Activated CD4-positive, alpha-beta T cell treated with anti-CD3 and anti-CD28 coated beads, Interleukin-2, amount 50 U/mL, for 4 hours (primary cell): ENCODE data around the gene SUPT3H.
"Not testable (repeated sequence)": the region's sequence is repeated elsewhere in the genome, so short reads cannot be mapped to it uniquely, and the experiment has no call there.

Source experiments
- DNase-seq, 2 experiments: peaks; one replicate each; pipeline ENCODE4 v3.0.0-alpha.2; 2020

The SUPT3H gene

DNA sequence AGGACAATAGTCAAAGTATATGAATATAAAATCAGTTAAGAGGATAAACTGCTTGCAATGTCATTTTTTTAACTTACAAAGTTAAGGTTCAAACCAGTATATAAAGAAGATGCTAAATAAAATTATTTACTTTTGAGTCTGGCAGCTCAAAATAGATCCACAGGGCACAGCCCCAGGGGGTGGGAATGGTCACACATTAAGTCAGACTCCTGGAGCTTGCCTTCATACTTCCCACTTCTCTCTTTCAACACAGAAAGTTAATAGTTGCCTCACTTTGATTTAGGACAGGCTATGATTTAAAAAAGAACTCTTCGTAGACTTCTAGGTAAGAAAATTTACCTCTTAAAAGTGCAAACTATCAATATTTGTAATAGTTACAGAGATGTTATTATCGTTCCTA lies 207.9 kb downstream of the SUPT3H start:
- DNase-seq: no peak

DNA sequence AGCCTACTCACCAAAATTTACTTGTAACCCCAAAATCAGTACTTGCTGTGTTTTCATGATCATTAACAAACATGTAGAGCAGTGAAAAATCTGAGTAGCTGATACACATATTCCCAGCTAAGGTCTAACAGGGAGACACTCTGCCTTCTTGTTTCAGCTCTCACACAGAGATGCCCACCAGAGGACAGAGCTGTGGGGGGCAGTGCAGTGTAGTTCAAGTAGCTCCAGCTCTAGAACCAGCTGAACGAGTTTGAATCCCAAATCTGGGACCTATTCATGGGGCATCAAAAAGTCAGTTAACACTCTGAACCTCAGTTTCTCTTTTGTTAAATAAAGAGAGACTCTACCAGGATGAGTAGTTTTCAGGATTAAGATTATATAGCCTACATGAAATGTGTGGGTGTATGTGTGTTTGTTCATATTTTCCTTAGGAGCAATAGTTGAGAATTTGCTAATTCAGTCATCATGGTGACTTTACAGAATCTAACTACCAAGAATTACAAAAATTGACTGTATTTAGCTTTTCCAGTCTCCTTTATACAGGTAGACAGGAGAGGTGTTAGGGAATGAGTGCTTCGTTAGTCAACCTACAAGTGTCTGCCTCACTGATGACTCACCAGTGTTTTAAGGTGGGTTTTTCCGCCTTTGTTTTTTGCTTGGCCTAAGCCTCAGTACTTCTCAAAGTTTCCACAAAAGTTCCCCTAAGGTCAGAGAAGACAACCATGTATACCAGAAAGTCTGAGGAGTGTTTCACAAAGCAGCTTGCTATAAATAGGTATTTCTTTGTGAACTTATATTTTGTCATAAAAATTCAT lies 213.6 kb downstream of the SUPT3H start:
- peak in 1 of 2 experiments; percentile 9 for DNase-seq

DNA sequence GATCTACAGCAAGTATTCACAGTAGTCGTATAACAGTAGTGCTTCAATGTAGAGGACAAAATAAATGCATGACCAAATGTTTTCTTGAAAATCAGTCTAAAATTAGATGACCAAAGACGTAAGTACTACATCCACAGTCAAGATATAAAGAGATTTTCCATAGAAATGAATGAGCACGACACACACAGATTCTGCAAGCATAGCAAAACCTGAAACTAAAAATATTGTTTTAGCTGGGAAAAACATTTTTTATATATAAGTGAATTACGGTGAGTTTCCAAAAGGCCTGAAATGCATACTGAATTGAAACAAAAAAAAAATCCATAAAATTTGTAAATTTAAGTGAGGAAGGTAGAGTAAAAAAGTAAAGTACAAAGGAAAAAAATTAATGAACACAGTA lies 217.4 kb downstream of the SUPT3H start:
- no peak for DNase-seq

DNA sequence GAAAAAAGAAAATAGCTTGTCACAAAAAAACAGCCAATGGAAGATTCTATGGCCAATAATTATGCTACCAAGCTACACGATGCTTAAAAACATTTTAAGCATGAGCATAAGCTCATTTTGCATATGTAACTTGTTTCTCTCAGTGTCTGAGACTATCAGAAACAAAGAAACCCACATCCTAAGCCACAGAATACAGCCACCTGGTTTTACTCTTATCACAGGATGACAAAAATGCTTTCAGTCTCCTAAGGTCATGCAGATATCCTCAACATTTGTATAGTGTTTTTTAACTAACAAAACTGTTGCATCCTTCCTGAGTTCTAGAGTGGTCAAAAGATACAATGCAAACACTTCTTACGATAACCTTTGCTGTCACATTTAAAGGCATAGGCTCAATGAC lies 221.7 kb downstream of the SUPT3H start:
- DNase-seq: no peak

DNA sequence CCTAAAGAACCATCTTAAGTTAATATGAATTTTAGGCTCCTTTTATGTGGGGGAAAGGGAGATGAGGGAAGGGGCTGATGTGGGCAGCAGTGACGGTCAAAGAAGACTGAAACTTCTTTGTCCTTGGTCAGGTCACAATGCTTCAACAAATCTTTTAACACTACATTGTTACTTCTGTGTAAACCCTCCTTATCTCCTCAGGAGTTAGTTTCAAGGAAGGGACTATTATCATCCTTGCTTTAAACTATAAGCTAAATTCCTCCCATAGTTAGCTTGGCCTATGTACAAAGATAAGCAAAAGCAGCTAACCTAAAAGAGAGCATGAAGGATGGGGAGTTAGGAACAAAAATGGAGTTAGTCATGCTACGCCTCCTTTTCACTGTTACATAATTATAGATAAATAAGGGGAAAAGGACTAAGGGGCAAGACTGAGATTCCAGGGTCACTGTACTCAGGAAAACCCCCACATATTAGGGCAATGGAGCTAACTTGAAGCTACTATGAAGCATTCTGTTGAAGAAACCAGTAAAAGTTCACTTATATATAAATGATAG lies 222.3 kb downstream of the SUPT3H start:
- DNase-seq: no peak

DNA sequence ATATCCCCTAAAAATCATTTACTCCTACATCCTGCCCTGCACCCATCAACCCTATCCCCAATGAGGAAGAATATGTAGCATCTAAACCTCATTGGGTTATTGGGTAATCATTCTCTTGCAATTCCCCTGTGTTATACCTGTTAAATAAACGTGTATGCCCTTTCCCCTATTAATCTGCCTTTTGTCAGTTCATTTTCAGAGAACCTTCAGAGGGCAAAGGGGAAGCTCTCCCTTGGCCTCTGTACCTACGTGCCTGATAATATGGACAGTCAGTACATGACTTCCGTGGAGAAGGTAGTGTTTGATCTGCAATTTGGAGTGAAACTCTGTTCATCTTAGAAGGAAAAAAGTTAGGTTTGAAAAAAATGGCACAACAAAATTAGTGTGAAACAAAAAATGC lies 223.1 kb downstream of the SUPT3H start:
- no peak for DNase-seq

DNA sequence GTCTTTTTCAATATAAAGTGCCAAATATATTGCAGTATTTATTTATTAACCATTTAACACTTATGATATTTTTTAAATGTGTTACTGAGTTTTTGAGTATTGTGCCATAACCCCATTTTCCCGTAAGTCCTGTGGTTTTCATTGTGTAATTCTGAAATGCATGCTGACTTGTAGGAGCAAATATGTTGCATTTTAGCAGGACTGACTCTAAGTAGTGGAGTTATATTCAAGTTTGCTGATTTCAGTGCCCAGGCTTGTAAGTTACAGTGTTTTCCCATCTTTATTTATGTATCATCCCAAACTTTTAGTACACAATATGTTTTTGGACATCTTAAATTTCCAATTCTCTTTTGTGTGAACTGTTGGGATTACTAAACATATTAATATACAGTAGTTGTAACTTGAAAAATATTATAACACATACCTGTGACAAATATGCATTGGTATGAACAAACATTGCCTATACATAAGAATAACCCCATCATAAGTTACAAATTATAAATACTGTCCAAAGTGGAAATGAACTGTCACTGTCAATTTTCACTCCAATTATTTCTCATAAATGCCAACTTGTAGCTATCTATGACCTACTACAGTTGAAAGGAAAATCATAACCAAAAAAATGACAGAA lies 228.9 kb downstream of the SUPT3H start:
- no peak for DNase-seq

DNA sequence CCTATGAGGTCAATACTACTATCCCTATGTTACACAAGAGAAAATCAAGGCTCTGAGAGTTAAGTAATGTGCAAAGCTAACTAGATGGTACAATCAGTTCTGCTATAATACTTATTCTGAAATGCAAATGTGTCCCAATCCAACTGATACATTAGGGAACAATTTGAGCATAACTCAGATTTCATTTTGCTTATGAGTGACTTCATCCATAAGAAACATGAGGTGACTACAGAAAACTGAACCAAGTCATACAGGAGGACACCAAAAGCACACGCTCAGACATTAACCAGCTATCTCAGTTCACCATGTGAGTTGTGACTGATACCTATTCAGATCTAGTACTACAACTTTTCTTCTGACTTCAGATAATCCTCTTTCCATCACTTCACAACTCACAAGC lies 229.5 kb downstream of the SUPT3H start:
- DNase-seq: no peak

DNA sequence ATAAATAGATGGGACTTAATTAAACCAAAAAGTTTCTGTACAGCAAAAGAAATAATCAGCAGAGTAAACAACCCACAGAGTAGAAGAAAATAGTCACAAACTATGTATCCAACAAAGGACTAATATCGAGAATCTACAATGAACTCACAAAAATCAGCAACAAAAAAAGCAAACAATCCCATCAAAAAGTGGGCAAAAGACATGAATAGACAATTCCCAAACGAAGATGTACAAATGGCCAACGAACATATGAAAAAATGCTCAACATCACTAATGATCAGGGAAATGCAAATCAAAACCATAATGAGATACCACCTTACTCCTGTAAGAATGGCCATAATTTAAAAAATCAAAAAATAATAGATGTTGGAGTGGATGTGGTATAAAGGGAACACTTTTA lies 232.1 kb downstream of the SUPT3H start:
- DNase-seq: not testable (repeated sequence)

DNA sequence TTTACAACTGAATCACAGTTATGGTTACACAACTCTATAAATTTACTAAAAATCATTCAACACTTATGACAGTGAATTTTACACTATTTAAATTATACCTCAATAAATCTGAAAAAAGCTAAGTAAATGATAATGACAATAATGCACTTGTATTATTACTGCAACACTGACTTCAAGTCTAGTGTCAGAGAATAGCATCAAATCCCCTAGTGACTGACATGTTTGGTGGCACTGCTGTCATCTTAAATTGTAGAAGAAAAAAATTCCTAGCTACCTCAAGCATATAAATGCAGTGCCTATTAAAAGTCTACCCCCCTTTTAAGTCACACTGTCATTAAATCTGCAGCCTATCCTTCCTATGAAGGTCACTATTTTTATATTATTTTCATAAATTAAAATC lies 239.0 kb downstream of the SUPT3H start:
- no peak for DNase-seq

DNA sequence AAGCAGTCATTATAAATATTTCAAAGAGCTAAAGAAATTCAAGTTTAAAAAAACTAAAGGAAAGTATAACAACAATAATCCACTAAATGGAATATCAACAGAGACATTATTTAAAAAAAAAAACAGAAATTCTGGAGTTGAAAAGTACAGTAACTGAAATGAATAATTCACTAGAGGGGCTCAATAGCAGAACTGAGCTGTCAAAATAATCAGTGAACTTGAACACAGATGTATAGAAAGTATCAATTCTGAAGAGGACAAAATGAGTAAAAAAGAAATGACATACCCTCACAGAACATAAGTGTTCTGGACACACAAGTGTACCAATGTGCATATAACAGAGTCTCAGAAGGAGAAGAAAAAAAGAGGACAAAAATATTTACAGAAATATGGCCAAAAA lies 241.2 kb downstream of the SUPT3H start:
- DNase-seq: no peak

DNA sequence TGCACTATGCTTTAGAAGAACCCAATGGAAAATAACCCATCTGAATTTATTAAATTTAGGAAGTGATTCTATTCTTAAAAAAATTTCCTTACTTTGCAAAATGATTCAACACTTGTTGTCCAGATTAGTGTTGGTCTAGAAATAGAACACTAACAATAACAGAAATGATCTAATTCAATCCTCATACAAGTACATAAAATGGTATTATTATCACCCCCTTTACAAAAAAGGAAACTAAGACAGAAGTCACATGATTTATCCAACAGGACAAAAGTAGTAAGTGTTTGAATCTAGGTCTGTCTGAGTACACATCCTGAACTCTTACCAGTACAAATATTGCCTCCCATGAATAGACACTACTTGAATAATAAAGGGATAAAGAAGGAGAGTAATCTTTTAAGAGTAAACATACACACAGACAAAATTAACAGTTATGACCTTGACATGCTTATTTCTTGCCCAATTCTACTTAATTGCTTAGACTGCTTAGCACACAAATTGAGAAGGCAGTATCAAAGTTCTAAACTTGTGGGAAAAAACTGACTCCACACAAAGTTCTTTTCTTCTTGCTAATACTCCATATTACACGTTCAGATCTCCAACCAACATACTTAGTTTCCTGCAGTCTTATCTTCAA lies 245.0 kb downstream of the SUPT3H start:
- DNase-seq: no peak

DNA sequence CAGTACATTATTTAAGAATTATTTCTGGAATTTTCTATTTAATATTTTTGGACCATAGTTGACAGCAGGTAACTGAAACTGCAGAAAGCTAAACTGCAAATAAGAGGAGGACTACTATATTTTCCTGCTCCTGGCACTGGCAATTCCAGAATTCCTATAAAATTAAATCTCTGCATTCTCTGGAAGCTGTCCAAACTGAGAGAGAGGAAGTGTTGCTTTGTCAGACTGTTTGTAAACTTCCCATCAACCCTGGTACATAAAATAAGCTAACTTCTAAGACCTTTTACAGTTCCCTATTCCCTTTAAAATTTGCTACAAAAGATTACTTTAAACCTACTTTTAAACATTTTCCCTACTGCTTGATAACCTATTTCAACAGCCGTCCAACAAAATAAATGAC lies 245.7 kb downstream of the SUPT3H start:
- DNase-seq: no peak

DNA sequence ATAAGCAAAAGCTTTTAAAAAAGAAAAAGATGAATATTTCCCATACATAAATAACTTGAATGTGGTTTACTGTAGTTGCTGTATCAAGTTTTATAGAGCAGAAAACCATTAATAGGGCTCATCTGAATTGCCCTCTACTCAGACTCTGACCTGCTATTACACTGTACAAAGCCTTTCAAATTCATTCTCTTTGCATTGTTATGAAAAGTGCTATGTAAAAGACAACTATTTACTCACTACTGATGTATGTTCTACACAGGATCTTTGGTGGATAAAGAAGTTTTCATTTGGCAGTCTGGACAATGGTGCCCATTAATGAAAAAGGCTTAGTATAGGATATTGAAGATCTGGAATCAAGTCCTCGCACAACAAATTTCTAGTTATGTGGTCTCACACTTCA lies 248.7 kb downstream of the SUPT3H start:
- DNase-seq: no peak

DNA sequence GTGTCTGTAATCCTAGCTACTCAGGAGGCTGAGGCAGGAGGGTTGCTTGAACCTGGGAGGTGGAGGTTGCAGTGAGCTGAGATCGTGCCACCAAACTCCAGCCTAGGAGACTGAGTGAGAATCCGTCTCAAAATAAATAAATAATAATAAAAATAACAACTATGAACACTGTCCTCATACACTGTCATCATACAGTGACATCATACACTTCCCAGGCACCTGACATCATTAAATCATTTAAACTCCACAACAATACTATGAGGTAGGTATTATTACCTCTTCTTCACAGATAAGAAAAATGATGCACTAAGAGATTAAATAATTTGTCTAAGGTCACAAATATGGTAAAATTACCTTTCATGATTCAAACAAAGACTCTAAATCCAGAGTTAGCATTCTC lies 250.5 kb downstream of the SUPT3H start:
- no peak for DNase-seq

DNA sequence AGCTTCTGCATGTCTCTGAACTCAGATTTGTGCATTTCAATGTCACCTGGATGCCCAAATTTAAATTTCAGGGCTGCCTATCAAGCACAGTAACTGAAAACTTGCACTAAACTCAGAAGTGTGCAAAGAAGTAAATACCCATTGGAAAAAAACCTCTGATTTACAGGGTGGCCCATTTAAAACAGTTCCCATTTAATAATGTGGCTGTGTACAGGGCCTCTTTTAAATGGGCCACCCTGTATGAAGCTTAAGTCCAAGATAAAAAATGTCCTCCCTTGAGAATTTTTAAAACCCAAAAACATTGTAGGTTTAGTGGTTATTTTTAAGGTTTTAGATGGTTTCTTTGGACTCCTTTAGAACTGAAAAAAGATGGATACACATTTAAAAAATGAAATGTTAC lies 251.7 kb downstream of the SUPT3H start:
- DNase-seq: no peak

DNA sequence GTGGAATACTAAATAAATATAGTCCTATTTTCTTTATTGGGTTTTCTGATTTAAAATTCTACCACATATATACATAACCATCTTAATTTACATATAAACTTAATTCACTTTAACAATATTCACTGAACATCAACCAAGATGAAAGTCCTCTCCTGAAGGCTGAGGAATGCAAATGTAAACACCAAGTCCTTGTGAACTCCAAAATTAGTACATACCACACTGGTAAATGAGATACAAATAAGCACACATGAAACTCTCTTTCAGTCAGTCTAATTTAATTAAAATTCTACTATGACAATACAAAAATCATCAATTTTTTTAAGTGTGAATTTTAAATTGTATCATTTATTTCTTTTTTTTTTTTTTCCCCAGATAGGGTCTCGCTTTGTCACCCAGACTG lies 254.7 kb downstream of the SUPT3H start:
- DNase-seq: no peak

DNA sequence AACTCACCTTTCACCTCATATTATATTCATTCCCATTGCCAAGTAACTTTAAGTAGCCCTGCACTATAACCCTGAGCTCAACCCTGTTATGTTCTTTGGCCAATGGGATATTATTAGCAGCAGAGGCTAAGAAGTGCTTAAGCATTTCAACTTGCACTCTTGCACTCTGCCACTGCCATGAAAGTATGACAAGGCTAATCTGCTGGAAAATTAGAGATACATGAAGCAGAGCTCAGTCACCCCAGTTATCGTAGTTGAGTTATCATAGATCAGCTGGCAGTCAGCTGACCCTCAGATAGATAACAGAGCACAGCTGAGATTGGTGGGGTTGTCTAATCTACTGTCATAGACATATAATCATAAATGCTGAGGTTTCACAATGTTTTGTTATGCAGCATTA lies 259.0 kb downstream of the SUPT3H start:
- no peak for DNase-seq

DNA sequence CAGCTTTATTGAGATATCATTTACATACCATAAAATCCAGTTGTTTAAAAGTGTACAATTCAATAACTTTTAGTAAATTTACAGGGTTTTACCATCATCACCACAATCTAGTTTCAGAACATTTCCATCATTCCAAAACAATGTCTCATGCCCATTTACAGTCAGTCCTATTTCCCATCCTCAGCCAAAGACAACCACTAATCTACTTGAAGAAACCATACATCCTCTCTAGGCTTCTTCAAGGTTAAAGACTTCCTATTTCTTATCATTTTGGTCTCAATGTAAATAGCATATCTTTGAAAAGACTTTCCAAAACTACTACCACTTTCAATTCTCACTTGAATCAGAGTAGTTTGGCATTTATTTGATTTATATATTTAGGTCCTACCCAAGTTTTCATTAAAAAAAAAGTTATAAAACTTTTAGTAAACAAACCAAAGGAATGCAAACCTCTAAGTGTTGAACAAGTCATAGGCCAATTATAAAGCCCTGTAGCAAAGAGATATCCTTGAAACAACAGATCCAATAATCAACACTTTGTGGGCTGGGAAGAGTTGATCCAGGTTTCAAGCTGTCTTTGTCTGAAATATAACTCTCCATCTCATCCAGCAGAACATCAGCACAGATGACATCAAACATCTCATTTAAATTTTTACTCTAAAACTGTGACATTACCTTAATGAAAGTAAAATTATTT lies 260.9 kb downstream of the SUPT3H start:
- DNase-seq: no peak

DNA sequence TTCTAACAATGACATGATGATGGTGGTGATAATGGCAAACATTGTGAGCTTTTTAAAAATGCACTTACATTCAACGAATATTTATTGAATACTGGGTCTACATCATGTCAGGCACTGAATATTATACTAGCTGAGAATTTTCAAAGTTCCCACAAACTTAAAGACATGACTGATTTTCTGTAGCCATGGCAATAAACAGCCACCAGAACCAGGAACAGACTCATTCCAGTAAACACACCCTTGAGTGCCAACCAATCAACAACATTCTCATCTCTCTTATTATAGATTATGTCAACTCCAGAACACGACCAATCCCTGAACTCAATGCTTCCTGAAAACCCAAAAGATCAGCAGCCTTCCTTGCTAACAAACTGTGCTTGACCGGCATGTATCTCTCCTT lies 262.0 kb downstream of the SUPT3H start:
- DNase-seq: no peak

DNA sequence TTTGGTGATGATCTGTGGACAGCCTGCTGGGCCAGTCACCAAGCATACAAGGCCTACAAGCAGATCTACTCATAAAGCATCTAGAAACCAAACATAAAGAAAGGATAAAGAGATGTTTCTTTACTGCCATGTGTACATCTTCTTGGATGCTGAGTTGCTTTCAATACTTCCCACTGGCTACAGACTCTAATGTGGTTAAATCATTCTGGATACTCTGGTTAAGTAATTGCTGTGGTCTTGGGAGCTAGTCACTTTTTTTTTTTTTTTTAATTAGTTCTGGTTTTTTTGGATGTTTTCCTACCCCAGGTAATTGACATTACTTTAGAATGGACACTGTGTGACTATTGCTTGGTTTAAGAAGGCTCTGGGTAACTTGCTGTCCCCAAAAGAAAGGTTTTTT lies 265.0 kb downstream of the SUPT3H start:
- DNase-seq: no peak

DNA sequence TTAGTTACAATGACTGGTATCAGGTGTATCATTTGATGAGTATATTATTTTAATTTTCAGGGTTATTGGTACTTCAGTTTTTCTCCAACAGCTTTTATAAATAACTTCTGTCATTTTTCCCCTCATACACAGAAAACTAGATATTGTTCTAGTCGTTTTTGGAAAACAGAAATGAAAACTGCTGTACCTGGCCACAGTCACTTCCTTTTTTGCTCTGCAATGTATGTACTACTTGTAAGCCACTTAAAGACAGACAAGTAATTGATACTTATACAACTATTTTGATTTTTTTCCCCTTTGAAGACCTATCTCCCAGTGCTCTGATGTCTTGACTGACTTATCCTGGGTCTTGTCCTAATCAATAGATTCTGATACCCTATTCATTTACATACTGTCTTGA lies 268.2 kb downstream of the SUPT3H start:
- no peak for DNase-seq

DNA sequence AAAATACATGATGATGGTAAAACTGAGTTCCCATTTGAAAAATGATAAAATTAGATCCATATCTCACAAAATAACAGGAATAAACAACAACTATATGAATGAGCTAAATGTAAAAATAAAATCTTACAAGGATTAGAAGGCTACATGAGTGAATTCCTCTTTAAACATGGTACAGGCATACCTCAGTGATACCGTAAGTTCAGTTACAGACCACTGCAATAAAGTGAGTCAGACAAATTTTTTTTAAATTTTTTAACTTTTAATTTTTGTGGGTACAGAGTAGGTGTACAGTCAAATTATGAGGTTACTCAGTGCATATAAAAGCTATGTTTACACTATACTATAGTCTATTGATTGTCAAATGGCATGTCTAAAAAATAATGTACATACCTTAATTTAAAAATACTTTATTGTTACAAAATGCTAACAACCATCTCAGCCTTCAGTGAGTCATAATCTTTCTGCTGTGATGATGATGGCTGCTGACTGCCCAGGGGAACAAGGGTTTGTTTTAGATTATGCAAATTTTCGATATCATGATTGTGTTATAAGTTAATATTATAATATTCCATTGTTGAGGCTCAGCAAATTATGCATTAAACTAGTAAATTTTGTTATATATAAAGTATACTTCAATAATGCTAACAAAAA lies 272.4 kb downstream of the SUPT3H start:
- no peak for DNase-seq
